SK-N-SH (cell line): ENCODE results near the gene FYN.

ENCODE experiments used
- EP300 ChIP-seq, 2 experiments: IDR thresholded peaks; 2 replicates each; pipeline versions ENCODE4 v1.4.0 to v1.6.1; 2012; ENCODE audit warnings: borderline replicate concordance in 1 of 2, low read depth in 1 of 2, low read length in 1 of 2
- RAD21 ChIP-seq: IDR thresholded peaks from 2 replicates; pipeline ENCODE4 v1.6.1; 2012; ENCODE audit warnings: mild to moderate bottlenecking, low read length
- RCOR1 ChIP-seq: fragments of 150-350 bp; IDR thresholded peaks from 2 replicates; pipeline ENCODE4 v1.6.1; 2017; ENCODE audit warnings: antibody characterized with exemption, low read length
- TEAD4 ChIP-seq: IDR thresholded peaks from 2 replicates; pipeline ENCODE4 v1.4.0; 2012; ENCODE audit warnings: mild to moderate bottlenecking, borderline replicate concordance; ENCODE audit not compliant: insufficient read depth
- TF ChIP-seq, protein P1 (sequence below): IDR thresholded peaks from 2 replicates; pipeline ENCODE4 v1.6.1; 2012; ENCODE audit warnings: mild to moderate bottlenecking, low read depth, low read length, moderate library complexity
- TF ChIP-seq, protein P2 (sequence below): fragments of 200-600 bp; sonication (generic); IDR thresholded peaks from 2 replicates; pipeline ENCODE4 v1.6.1; 2017; ENCODE audit warnings: antibody characterized with exemption, mild to moderate bottlenecking, moderate library complexity
- TF ChIP-seq, protein P3 (sequence below): IDR thresholded peaks from 2 replicates; pipeline ENCODE4 v1.4.0; 2012; ENCODE audit warnings: low read depth

DNA sequence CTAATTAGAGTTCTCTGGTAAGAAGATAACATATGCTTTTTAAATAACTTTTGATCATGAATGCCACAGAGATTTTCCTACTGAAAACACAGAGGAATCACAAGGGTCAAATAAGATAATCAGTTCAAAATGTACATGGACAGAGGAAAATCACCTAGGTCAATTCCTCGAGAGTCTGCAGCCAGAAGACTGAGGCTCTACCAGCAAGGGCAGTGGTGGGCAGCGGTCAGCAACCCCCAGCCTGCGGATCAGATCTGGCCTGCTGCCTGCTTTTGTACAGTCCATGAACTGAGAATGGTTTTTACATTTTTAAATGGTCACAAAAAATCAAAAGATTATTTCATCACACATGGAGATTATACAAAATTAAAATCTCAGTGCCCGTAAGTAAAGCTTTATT lies 79.0 kb downstream of the FYN start:
- TF ChIP-seq, protein P1, sequence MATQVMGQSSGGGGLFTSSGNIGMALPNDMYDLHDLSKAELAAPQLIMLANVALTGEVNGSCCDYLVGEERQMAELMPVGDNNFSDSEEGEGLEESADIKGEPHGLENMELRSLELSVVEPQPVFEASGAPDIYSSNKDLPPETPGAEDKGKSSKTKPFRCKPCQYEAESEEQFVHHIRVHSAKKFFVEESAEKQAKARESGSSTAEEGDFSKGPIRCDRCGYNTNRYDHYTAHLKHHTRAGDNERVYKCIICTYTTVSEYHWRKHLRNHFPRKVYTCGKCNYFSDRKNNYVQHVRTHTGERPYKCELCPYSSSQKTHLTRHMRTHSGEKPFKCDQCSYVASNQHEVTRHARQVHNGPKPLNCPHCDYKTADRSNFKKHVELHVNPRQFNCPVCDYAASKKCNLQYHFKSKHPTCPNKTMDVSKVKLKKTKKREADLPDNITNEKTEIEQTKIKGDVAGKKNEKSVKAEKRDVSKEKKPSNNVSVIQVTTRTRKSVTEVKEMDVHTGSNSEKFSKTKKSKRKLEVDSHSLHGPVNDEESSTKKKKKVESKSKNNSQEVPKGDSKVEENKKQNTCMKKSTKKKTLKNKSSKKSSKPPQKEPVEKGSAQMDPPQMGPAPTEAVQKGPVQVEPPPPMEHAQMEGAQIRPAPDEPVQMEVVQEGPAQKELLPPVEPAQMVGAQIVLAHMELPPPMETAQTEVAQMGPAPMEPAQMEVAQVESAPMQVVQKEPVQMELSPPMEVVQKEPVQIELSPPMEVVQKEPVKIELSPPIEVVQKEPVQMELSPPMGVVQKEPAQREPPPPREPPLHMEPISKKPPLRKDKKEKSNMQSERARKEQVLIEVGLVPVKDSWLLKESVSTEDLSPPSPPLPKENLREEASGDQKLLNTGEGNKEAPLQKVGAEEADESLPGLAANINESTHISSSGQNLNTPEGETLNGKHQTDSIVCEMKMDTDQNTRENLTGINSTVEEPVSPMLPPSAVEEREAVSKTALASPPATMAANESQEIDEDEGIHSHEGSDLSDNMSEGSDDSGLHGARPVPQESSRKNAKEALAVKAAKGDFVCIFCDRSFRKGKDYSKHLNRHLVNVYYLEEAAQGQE: no peak
- TF ChIP-seq RCOR1 (no peak), RAD21 (no peak), TEAD4 (no peak), EP300 (IDR thresholded peaks at IDR 0.05; ENCODE audit: borderline replicate concordance in 1 of 2, low read depth in 1 of 2, low read length in 1 of 2) (no peak)
- TF ChIP-seq, protein P2, sequence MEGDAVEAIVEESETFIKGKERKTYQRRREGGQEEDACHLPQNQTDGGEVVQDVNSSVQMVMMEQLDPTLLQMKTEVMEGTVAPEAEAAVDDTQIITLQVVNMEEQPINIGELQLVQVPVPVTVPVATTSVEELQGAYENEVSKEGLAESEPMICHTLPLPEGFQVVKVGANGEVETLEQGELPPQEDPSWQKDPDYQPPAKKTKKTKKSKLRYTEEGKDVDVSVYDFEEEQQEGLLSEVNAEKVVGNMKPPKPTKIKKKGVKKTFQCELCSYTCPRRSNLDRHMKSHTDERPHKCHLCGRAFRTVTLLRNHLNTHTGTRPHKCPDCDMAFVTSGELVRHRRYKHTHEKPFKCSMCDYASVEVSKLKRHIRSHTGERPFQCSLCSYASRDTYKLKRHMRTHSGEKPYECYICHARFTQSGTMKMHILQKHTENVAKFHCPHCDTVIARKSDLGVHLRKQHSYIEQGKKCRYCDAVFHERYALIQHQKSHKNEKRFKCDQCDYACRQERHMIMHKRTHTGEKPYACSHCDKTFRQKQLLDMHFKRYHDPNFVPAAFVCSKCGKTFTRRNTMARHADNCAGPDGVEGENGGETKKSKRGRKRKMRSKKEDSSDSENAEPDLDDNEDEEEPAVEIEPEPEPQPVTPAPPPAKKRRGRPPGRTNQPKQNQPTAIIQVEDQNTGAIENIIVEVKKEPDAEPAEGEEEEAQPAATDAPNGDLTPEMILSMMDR: no peak
- TF ChIP-seq, protein P3, sequence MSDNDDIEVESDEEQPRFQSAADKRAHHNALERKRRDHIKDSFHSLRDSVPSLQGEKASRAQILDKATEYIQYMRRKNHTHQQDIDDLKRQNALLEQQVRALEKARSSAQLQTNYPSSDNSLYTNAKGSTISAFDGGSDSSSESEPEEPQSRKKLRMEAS: no peak
